ENCODE measurements around the gene LRBA.
A peak's percentile ranks its signal among the peaks of the same experiment; 100 is the strongest.

DNA sequence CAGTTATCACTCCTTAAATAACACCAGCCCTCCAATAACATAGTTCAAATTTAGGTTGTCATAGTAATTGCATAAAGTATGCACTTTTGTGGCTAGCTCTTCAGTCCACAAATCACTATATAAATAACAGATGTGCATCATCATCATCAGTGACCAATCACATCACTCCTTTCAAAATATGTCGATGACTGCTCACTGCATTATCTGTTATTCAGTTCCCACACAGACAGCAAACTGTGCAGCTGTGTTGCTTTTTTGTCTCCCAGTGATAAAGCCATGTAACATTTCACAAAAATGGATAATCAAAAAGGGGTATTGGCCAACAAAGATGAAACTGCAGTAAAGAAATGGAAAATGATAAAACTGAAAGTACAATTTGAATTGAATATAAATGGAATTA is 731.4 kb downstream of the LRBA start:
- peak; percentile 86 for TF ChIP-seq POLR2A (IDR thresholded peaks at IDR 0.05; ENCODE audit: low read depth, low read length)
- TF ChIP-seq, protein P1, sequence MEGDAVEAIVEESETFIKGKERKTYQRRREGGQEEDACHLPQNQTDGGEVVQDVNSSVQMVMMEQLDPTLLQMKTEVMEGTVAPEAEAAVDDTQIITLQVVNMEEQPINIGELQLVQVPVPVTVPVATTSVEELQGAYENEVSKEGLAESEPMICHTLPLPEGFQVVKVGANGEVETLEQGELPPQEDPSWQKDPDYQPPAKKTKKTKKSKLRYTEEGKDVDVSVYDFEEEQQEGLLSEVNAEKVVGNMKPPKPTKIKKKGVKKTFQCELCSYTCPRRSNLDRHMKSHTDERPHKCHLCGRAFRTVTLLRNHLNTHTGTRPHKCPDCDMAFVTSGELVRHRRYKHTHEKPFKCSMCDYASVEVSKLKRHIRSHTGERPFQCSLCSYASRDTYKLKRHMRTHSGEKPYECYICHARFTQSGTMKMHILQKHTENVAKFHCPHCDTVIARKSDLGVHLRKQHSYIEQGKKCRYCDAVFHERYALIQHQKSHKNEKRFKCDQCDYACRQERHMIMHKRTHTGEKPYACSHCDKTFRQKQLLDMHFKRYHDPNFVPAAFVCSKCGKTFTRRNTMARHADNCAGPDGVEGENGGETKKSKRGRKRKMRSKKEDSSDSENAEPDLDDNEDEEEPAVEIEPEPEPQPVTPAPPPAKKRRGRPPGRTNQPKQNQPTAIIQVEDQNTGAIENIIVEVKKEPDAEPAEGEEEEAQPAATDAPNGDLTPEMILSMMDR (conservative IDR thresholded peaks at IDR 0.05; ENCODE audit: low read depth, low read length), result no peak
